Measurements from ENCODE around the gene CCDC24. TPM values are rescaled to one million over a fixed set of nuclear protein-coding genes. Genes with fewer than 3 reads are reported as not detected.

CCDC24 gene
- total RNA-seq, 1 experiment from 2014 or later = 5.9 TPM

DNA sequence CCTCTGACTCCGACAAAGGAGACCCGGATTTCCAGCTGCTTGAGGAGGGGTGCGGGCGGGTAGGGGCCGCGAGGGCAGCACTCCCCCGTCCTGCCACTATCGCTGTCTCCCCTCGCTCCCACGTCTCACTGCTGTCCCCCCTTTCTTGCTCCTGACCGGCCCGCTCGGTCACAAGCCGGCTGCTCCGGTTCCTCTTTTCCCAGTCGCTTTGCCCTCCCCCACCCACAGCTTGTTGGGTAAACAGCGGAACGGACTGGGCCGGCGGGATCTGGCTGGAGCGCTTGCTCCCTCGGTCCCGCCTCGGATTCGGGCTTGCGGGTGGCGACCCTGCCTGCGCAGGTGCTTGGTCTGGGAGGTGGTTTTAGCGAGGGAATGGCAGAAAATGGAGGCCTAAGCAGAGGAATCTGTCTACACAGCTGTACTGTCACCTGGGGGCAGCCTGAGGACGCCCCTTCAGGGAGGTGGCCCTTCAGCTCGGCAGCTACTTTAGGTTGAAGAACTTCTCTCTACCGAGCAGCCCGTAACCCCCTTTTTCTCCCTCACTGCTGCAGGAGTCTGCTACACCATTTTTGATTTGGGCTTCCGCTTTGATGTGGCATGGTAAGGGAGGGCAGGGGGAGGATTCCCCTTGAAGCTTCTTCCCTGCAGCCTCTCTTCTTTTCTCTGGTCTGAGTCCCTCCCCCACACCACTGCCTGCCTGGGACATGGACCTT is 16.0 kb upstream of the CCDC24 start:
- DNase-seq = peak; percentile 34
- H3K36me3 ChIP-seq = peaks cover 42% of the 10 kb centered on the region
- H3K4me3 ChIP-seq = peak overlapping the region; percentile 76

DNA sequence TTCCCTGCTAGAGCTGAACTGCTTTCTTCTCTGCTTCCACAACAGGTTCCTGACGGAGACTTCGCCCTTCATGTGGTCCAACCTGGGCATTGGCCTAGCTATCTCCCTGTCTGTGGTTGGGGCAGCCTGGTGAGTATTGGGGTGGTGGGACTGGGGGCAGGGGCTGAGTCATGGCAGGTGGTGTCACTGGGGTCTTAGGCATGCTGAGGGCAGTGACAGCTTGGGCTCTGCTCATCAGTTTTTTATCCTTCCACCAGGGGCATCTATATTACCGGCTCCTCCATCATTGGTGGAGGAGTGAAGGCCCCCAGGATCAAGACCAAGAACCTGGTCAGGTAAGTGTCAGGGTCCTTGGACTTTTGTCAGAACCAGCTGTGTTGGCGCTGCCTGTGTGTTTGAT is 15.4 kb upstream of the CCDC24 start:
- Histone ChIP-seq H3K9me3 (no peaks in the 10 kb centered on the region), H3K4me3 (peak overlapping the region; percentile 76), H3K27me3 (no peaks in the 10 kb centered on the region), H3K36me3 (peaks cover 45% of the 10 kb centered on the region)
- DNase-seq = no peak

More for the DNA sequence above, 16.0 kb upstream of the CCDC24 start:
- Histone ChIP-seq H3K9me3 (no peaks in the 10 kb centered on the region), H3K27me3 (no peaks in the 10 kb centered on the region)

DNA sequence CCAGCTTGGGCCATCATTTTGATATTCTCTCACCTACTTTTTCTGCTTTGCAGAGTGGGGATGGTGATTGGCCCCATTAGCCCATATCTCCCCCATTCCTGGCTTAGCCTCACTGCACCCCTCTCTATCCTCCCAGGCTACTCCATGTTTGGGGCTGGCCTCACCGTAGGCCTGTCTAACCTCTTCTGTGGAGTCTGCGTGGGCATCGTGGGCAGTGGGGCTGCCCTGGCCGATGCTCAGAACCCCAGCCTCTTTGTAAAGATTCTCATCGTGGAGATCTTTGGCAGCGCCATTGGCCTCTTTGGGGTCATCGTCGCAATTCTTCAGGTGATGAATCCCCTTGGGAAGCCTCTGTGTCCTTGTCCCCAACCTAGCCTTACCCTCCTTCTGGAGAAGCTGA is 14.5 kb upstream of the CCDC24 start:
- Histone ChIP-seq H3K36me3 (peaks cover 46% of the 10 kb centered on the region), H3K27me3 (no peaks in the 10 kb centered on the region), H3K9me3 (no peaks in the 10 kb centered on the region), H3K4me3 (no peak overlapping the region; the same call in 1 of the 2 replicates)
- no peak for DNase-seq

DNA sequence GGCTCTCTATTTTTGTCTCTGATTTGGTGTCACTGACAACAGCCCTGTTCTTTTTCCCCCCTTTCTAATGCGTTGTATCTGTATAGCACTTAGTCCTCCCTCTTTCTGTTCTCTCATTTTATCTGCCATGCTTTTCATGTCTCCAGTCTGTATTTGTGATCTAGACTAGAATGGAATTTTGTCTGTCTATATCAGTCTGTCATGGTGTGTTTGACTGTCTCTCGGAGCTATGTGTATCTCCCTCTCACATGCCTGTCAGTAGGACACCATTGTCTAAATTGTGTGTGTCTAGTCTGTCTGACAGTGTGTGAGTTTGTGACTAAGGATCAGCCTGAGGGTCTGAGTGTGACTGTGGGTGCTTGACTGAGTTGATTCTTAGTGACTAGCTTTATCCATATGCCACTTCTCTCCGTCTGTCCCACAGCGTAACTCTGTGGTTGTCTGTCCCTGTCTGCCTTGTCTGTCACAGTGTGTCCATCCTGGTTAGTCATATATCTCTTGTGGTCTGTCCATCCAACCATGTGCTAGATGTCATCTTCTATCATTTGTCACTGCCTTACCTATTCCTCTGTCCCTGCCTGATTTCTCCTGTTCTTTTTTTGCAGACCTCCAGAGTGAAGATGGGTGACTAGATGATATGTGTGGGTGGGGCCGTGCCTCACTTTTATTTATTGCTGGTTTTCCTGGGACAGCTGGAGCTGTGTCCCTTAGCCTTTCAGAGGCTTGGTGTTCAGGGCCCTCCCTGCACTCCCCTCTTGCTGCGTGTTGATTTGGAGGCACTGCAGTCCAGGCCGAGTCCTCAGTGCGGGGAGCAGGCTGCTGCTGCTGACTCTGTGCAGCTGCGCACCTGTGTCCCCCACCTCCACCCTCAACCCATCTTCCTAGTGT is 13.8 kb upstream of the CCDC24 start:
- DNase-seq = no peak
- Histone ChIP-seq H3K36me3 (peaks cover 45% of the 10 kb centered on the region), H3K9me3 (no peaks in the 10 kb centered on the region)

DNA sequence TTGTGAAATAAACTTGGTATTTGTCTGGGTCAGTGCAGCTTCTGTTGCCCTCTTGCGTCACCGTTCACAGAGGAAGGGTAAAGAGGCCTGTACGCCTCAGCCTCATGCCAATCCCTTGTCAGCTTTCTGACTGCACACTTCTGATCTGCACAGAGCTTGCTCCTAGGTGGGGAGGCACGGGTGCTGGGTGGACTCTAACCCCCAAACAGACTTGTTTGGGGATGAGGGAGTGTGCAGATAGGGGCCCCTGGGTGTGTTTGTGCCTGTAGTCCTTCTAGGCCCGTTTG is 13.2 kb upstream of the CCDC24 start:
- peak overlapping the region; percentile 68 for H3K4me3 ChIP-seq
- H3K9me3 ChIP-seq = no peaks in the 10 kb centered on the region
- no peak for DNase-seq
- H3K36me3 ChIP-seq = peaks cover 40% of the 10 kb centered on the region
- H3K27me3 ChIP-seq = no peaks in the 10 kb centered on the region

More for the DNA sequence above, 13.8 kb upstream of the CCDC24 start:
- peak overlapping the region; percentile 68 for H3K4me3 ChIP-seq
- H3K27me3 ChIP-seq = no peaks in the 10 kb centered on the region

DNA sequence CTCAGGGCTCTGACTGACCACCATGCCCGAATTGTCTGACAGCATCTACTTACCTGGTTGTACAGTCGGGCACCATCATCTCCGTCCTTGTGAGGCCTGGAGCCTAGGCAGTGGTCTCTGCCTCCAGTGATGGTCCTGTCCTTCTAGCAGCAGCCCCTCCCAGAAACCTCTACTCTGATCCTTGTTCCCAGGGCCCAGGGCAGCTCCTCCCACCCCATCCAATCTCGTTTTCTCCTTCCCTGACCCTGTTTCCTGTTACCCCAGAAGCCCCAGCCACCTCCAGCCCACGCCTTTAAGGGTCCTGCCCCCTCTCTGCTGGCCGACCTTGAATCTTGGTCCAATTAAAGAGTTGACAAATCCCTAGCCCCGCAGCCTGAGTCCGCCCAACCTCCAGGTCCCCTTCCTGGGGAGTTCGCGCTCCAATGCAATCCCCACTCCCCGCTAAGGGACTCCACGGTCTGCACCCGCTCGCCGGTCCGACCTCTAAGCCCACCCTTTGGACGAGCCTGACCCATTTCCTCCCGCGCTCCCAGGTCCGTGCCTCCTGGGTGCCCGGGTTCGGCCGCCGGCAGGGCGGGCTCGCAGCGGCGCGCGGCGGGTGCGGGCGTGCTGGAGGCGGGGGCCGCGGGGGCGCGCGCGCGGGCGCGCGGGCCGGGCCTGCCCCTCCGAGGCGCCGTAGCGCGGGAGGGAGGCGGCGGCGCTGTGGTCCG is 12.7 kb upstream of the CCDC24 start, which contains the start of gene B4GALT2:
TSS of gene B4GALT2 (plus strand) at position 660 of the 710 bp plus-strand sequence. CDS start 1,951 bp downstream, outside the sequence.
- Histone ChIP-seq H3K4me3 (peak within 1 kb of the TSS; percentile 68), H3K27me3 (no peaks in the 10 kb centered on the region), H3K36me3 (peaks cover 40% of the 10 kb centered on the region), H3K9me3 (no peaks in the 10 kb centered on the region)
- DNase-seq = peak; percentile 70

DNA sequence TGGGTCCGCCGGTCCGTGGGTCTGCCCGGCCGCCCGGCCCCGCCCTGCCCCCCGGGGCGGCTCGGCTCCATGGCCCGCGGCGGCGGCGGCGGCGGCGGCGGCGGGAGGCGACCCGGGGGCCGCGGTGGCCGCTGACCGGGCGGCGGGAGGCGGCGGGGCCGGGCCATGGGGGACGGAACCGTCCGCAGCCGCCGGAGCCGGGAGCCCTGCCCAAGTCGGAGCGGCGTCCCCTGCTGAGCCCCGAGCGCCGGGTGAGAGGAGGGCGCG is 12.2 kb upstream of the CCDC24 start:
- H3K27me3 ChIP-seq = no peaks in the 10 kb centered on the region
- H3K9me3 ChIP-seq = no peaks in the 10 kb centered on the region
- DNase-seq = no peak
- peaks cover 40% of the 10 kb centered on the region for H3K36me3 ChIP-seq
- peak overlapping the region; percentile 51 for H3K4me3 ChIP-seq

DNA sequence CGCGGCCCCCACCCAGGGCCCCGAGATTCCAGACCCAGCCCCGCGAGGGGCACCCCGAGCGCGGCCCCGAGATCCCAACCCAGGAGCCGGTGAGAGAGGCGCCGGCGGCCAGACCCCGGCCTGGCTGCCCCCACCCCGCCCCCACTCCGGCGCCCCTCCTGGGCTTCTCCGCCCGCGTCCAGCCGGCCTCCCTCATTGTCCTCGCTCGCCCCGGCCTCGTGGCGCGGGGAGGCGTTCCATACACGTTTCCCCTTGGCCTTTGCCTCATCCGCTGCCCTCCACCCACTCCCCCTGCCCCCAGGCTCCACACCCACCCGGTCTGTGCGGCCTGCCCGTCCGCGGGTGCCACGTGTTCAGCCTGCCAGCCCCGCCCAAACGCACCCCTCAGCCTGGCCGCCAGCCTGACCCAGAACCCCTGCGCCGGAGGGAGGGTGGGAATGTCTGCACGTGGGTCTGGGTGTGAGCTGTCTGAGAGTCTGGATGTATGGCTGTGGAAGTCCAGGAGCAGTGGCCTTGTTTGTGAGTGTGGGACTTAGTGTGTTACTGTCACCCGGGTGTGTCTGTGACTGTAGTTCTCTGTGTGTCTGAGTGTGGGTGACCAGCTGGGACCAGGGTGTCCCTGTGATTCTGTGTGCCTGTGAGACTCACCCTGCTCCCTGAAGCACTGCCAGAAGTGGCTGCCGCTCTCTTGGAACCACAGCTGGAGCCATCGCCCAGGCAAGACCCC is 11.7 kb upstream of the CCDC24 start:
- H3K36me3 ChIP-seq = peaks cover 40% of the 10 kb centered on the region
- H3K27me3 ChIP-seq = no peaks in the 10 kb centered on the region
- no peaks in the 10 kb centered on the region for H3K9me3 ChIP-seq
- peak; percentile 93 for DNase-seq
- H3K4me3 ChIP-seq = peak overlapping the region; percentile 51

DNA sequence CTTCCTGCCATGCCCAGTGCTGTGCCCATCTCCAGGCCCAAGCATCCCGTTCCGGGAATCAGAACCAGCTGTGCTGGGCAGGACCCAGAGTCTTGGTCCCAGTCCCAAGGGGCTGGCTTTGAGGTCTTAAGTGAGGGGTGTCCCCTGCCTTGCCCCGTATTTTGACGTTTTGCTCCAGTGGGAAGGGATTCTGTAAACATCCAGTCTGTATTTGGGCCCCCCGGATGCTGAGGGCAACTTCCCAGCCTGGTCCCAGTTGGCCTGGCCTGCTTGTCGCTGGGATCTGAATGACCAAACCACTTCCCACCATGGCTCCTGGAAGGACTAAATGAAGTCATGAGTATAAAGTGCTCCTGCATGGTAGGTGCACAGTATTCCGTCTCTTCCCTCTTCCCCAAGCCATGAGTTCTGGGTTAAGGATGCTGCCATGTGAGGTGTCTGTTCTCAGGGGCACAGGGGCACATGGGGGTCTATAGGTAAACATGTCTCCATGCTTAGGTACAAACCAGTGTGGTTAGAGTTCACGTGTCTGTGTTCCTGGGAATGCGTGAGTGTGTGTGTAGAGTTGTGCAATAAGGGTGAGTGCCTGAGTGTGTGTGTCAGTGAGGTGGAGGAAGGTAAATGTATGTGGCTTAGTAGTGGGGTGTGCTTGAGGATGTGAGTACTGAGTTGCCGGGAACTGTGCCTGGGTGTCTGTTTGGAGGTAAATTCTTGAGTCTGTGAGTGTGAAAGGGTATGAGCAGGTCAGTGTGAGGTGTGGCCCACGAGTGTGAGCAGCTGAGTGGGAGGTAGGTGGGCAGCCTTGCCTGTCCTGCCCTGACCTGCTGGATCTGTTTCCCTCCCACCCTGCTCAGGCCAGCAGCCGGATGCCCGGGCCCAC is 10.9 kb upstream of the CCDC24 start:
- no peak for DNase-seq
- H3K9me3 ChIP-seq = no peaks in the 10 kb centered on the region
- peak overlapping the region; percentile 51 for H3K4me3 ChIP-seq
- no peaks in the 10 kb centered on the region for H3K27me3 ChIP-seq
- H3K36me3 ChIP-seq = peaks cover 44% of the 10 kb centered on the region

DNA sequence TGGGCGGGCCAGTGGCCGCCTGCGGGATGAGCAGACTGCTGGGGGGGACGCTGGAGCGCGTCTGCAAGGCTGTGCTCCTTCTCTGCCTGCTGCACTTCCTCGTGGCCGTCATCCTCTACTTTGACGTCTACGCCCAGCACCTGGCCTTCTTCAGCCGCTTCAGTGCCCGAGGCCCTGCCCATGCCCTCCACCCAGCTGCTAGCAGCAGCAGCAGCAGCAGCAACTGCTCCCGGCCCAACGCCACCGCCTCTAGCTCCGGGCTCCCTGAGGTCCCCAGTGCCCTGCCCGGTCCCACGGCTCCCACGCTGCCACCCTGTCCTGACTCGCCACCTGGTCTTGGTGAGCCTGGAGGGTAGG is 10.3 kb upstream of the CCDC24 start:
- Histone ChIP-seq H3K36me3 (peaks cover 50% of the 10 kb centered on the region), H3K4me3 (no peak overlapping the region), H3K27me3 (no peaks in the 10 kb centered on the region), H3K9me3 (no peaks in the 10 kb centered on the region)
- DNase-seq = no peak

DNA sequence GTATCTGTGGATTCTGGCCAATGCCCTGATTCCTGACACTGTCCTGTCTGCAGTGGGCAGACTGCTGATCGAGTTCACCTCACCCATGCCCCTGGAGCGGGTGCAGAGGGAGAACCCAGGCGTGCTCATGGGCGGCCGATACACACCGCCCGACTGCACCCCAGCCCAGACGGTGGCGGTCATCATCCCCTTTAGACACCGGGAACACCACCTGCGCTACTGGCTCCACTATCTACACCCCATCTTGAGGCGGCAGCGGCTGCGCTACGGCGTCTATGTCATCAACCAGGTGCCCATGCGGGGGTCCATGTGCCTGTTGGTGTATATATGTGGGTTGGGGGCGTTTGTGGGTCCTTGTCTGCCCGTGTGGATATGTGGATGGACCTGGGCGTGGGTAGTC is 9.8 kb upstream of the CCDC24 start:
- Histone ChIP-seq H3K27me3 (no peaks in the 10 kb centered on the region), H3K9me3 (no peaks in the 10 kb centered on the region), H3K4me3 (no peak overlapping the region), H3K36me3 (peaks cover 48% of the 10 kb centered on the region)
- DNase-seq = no peak

DNA sequence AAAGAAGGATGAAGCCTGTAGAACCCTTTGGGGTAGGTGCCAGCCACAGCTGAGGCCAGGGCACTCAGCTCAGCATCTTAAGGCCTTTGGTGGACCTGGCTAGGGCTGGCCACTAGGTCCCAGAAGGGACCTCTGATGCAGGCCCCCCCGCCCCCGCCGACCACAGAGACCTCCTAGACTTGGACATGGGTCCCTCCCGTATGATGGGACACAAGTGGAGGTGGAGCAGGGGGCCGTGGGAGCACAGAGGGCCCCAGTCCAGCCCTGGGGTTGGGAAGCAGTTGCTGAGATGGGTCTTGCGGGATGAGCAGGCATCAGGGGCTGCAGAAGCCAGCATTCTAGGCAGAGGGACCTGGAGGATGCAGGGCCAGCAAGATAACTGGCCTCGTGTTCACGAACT is 9.2 kb upstream of the CCDC24 start:
- DNase-seq = no peak
- no peaks in the 10 kb centered on the region for H3K9me3 ChIP-seq
- H3K27me3 ChIP-seq = no peaks in the 10 kb centered on the region
- no peak overlapping the region for H3K4me3 ChIP-seq
- H3K36me3 ChIP-seq = peaks cover 45% of the 10 kb centered on the region

DNA sequence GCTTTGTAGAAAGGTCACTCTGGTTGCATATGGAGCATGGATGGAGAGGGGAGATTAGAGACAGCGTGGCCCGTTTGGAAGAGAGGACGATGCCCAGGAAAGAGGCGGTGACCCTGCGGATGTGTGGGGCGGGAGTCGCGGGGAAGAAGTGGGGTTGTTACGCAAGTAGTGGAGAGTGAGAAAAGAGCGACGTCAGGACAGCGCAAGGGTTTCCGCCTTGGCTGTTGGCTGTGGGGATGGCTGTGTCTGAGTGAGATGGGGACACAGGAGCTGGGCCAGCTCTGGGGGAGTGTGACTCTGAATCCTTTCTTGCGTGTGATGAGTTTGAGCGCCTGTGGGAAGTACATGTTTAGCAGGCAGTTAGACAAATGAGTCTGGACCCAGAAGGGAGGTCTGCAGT is 8.6 kb upstream of the CCDC24 start:
- Histone ChIP-seq H3K36me3 (peaks cover 39% of the 10 kb centered on the region), H3K9me3 (no peaks in the 10 kb centered on the region), H3K27me3 (no peaks in the 10 kb centered on the region), H3K4me3 (no peak overlapping the region)
- no peak for DNase-seq

DNA sequence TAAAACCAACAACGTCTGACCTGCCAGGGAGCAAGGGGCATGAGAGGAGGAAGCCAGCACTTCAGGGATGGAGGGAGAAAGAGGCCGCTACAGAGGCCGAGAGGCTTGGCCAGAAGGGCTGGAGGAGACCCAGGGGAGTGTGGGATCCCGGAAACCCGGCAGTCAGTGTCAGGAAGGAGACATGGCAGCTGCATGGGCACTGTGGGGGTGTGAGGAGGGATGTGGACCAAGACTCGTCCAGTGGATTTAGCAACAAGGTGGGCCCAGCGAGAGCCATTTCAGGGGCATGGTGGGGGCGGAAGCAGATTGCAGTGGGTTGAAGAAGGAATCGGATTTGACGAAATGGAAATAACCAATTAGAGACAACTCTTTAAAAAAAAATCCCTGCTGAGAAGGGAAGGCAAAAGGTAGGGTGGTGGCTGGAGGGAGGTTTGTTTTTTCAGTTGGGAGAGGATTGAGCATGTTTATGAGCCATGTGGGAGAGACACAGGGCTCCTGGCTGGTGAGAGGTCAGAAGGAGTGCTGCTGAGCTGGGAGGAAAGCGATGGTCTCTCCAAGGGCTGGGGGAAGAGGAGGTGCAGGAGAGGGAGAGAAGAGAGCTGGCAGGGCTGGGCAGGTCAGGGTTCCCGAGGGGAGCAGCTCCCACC is 8.0 kb upstream of the CCDC24 start:
- Histone ChIP-seq H3K4me3 (no peak overlapping the region), H3K27me3 (no peaks in the 10 kb centered on the region), H3K36me3 (peaks cover 34% of the 10 kb centered on the region), H3K9me3 (no peaks in the 10 kb centered on the region)
- DNase-seq = no peak

DNA sequence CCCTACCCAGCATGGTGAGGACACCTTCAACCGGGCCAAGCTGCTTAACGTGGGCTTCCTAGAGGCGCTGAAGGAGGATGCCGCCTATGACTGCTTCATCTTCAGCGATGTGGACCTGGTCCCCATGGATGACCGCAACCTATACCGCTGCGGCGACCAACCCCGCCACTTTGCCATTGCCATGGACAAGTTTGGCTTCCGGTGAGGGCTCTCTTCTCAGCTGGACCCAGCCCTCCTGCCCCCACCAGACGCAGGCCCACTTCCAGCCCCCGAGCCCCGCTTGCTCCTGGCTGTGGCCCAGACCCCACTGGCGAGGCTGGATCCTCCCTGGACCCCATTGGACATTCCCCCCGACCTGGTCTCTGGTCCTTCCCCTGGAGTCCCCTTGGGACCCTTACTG is 6.5 kb upstream of the CCDC24 start:
- H3K36me3 ChIP-seq = peaks cover 31% of the 10 kb centered on the region
- H3K4me3 ChIP-seq = no peak overlapping the region
- no peak for DNase-seq

More for the DNA sequence above, 6.5 kb upstream of the CCDC24 start:
- Histone ChIP-seq H3K9me3 (no peaks in the 10 kb centered on the region), H3K27me3 (no peaks in the 10 kb centered on the region)
